ENCODE results near the gene CKAP4. TPM values are rescaled to one million over a fixed set of nuclear protein-coding genes. Genes with fewer than 3 reads are reported as not detected.

Gene CKAP4
- polyA plus RNA-seq, 2 of the 4 experiments (the other 2 are of a cell fraction), result 70.4 to 108 TPM

GRCh38 chr12:106238146-106238545 is 9.7 kb downstream of the CKAP4 start:
- ATAC-seq, result no peak
- FAIRE-seq, result no peak
- H3K4me2 ChIP-seq, result no peak overlapping the region
- no peak for DNase-seq (ENCODE audit: low read depth in 1 of 2, low spot score in 1 of 2)
- ChIA-PET POLR2A (interaction anchor here (1.0 kb wide), 1 partner anchor 10 kb away, joined by 3 read pairs; the partner anchor contains the start of gene CKAP4), CTCF (interaction anchor here (0.9 to 4.1 kb wide), 4 partner anchors 11 to 603 kb away, joined by 3 to 30 read pairs (median 4); no protein-coding TSS in a partner anchor)
- H3K4me3 ChIP-seq, result no peak overlapping the region
- no peak overlapping the region for H3K27ac ChIP-seq
- TF ChIP-seq MAFK (IDR thresholded peaks at IDR 0.05; ENCODE audit: partially characterized antibody), result no peak
- no peak for TF ChIP-seq ZC3H11A (IDR thresholded peaks at IDR 0.05)
- no peak for TF ChIP-seq EP300 (IDR thresholded peaks at IDR 0.05)
- no peak for TF ChIP-seq TP53 (CRISPR knock-in tag; IDR thresholded peaks at IDR 0.05)
- no peak for TF ChIP-seq POLR2AphosphoS2 (conservative IDR thresholded peaks at IDR 0.05; ENCODE audit: low read length)
- TF ChIP-seq HOXB13 (CRISPR knock-in tag; IDR thresholded peaks at IDR 0.05; ENCODE audit: low read depth), result no peak
- no peak for TF ChIP-seq ESRRA (IDR thresholded peaks at IDR 0.05; ENCODE audit: borderline replicate concordance, low read length)
- TF ChIP-seq CBX8 (IDR thresholded peaks at IDR 0.05), result no peak
- no peaks in the 10 kb centered on the region for H3K9me3 ChIP-seq
- WGBS (ENCODE audit: missing lambda C conversion rate), result 83% methylated on average over 11 of the region's 11 CpGs
- H3K4me1 ChIP-seq, result no peaks in the 10 kb centered on the region

GRCh38 chr12:106235770-106236169 is 12.1 kb downstream of the CKAP4 start:
- no peak for ATAC-seq
- no peak overlapping the region for H3K4me2 ChIP-seq
- no peak overlapping the region for H3K4me3 ChIP-seq
- CTCF ChIA-PET, result interaction anchor here (0.7 to 4.1 kb wide), 3 partner anchors 9 to 122 kb away, joined by 3 to 30 read pairs (median 4); partner anchors contain the start of gene POLR3B
- no peaks in the 10 kb centered on the region for H3K9me3 ChIP-seq
- H3K27ac ChIP-seq, result no peak overlapping the region
- 84% methylated on average over 1 of the region's 1 CpG for WGBS (ENCODE audit: missing lambda C conversion rate)
- TF ChIP-seq RAD21 (conservative IDR thresholded peaks at IDR 0.05 in 1 of 2, IDR thresholded peaks at IDR 0.05 in 1 of 2), result no peak
- no peak for TF ChIP-seq POLR2A (IDR thresholded peaks at IDR 0.05; ENCODE audit: low read length)
- no peak for TF ChIP-seq TFCP2L1 (CRISPR knock-in tag; IDR thresholded peaks at IDR 0.05)
- TF ChIP-seq NFE2L2 (conservative IDR thresholded peaks at IDR 0.05; ENCODE audit: low read length), result no peak
- TF ChIP-seq CBX2 (IDR thresholded peaks at IDR 0.05; ENCODE audit: borderline replicate concordance, low read depth), result no peak
- TF ChIP-seq EP300 (IDR thresholded peaks at IDR 0.05), result no peak
- TF ChIP-seq MAFK (IDR thresholded peaks at IDR 0.05; ENCODE audit: partially characterized antibody), result no peak
- TF ChIP-seq SMC3 (IDR thresholded peaks at IDR 0.05), result no peak
- TF ChIP-seq RNF2 (IDR thresholded peaks at IDR 0.05; ENCODE audit: borderline replicate concordance, low read depth), result no peak
- no peak for TF ChIP-seq RARB (CRISPR knock-in tag; IDR thresholded peaks at IDR 0.05)
- TF ChIP-seq FOSB (CRISPR knock-in tag; IDR thresholded peaks at IDR 0.05), result no peak
- no peak for TF ChIP-seq MYC (IDR thresholded peaks at IDR 0.05; ENCODE audit: borderline replicate concordance, low read length)
- no peak for TF ChIP-seq ESRRA (IDR thresholded peaks at IDR 0.05; ENCODE audit: borderline replicate concordance, low read length)
- no peak for TF ChIP-seq GATA3 (IDR thresholded peaks at IDR 0.05; ENCODE audit: borderline replicate concordance)
- TF ChIP-seq NPAS2 (CRISPR knock-in tag; IDR thresholded peaks at IDR 0.05; ENCODE audit: borderline replicate concordance), result no peak
- TF ChIP-seq ZFP36 (IDR thresholded peaks at IDR 0.05; ENCODE audit: borderline replicate concordance, partially characterized antibody), result no peak
- TF ChIP-seq KDM1A (IDR thresholded peaks at IDR 0.05; ENCODE audit: low read depth), result no peak
- TF ChIP-seq HDAC2 (IDR thresholded peaks at IDR 0.05), result no peak
- no peak for TF ChIP-seq HMGXB4 (CRISPR knock-in tag; IDR thresholded peaks at IDR 0.05; ENCODE audit: borderline replicate concordance)
- POLR2A ChIA-PET, result no interaction called here
- H3K4me1 ChIP-seq, result no peaks in the 10 kb centered on the region
- FAIRE-seq, result no peak
- DNase-seq (ENCODE audit: low read depth in 1 of 2, low spot score in 1 of 2), result no peak

GRCh38 chr12:106234449-106234848 is 13.4 kb downstream of the CKAP4 start:
- Histone ChIP-seq H3K4me3 (no peak overlapping the region), H3K27ac (no peak overlapping the region), H3K9me3 (no peaks in the 10 kb centered on the region), H3K4me1 (no peaks in the 10 kb centered on the region), H3K4me2 (no peak overlapping the region)
- DNase-seq (ENCODE audit: low read depth in 1 of 2, low spot score in 1 of 2), result no peak
- POLR2A ChIA-PET, result no interaction called here
- 65% methylated on average over 3 of the region's 3 CpGs for WGBS (ENCODE audit: missing lambda C conversion rate)
- TF ChIP-seq CHD2 (IDR thresholded peaks at IDR 0.05; ENCODE audit: low read length, partially characterized antibody) (no peak), RAD21 (conservative IDR thresholded peaks at IDR 0.05 in 1 of 2, IDR thresholded peaks at IDR 0.05 in 1 of 2) (no peak), ZSCAN20 (CRISPR knock-in tag; IDR thresholded peaks at IDR 0.05) (no peak), SREBF2 (IDR thresholded peaks at IDR 0.05) (no peak), CBX2 (IDR thresholded peaks at IDR 0.05; ENCODE audit: borderline replicate concordance, low read depth) (no peak)
- TF ChIP-seq, protein P1, sequence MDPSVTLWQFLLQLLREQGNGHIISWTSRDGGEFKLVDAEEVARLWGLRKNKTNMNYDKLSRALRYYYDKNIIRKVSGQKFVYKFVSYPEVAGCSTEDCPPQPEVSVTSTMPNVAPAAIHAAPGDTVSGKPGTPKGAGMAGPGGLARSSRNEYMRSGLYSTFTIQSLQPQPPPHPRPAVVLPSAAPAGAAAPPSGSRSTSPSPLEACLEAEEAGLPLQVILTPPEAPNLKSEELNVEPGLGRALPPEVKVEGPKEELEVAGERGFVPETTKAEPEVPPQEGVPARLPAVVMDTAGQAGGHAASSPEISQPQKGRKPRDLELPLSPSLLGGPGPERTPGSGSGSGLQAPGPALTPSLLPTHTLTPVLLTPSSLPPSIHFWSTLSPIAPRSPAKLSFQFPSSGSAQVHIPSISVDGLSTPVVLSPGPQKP (IDR thresholded peaks at IDR 0.05; ENCODE audit: low read depth, low read length), result no peak
- TF ChIP-seq, protein P2, sequence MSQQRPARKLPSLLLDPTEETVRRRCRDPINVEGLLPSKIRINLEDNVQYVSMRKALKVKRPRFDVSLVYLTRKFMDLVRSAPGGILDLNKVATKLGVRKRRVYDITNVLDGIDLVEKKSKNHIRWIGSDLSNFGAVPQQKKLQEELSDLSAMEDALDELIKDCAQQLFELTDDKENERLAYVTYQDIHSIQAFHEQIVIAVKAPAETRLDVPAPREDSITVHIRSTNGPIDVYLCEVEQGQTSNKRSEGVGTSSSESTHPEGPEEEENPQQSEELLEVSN (IDR thresholded peaks at IDR 0.05; ENCODE audit: borderline replicate concordance, low read depth), result no peak
- TF ChIP-seq, protein P3, sequence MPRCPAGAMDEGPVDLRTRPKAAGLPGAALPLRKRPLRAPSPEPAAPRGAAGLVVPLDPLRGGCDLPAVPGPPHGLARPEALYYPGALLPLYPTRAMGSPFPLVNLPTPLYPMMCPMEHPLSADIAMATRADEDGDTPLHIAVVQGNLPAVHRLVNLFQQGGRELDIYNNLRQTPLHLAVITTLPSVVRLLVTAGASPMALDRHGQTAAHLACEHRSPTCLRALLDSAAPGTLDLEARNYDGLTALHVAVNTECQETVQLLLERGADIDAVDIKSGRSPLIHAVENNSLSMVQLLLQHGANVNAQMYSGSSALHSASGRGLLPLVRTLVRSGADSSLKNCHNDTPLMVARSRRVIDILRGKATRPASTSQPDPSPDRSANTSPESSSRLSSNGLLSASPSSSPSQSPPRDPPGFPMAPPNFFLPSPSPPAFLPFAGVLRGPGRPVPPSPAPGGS (IDR thresholded peaks at IDR 0.05), result no peak
- CTCF ChIA-PET, result interaction anchor here (1.0 kb wide), 1 partner anchor 111 kb away, joined by 3 read pairs; no protein-coding TSS in a partner anchor
- FAIRE-seq, result no peak
- no peak for ATAC-seq
